Ramos (cell line): ENCODE measurements around the gene MAL.

ENCODE experiments used
- in situ Hi-C: fragments of 300-500 bp; cut with MboI; formaldehyde crosslinking; loops from one replicate; pipeline ENCODE4 v1.14.3; 2022; ENCODE audit warnings: low sequenced_read_pairs; ENCODE audit not compliant: unreplicated experiment

MAL gene

GRCh38 chr2:95044601-95045000, 19.1 kb downstream of the MAL start:
- in situ Hi-C loops, result no loop called here

- in situ Hi-C loops, result no loop called here
Measured at GRCh38 chr2:95046371-95047112, 21.0 kb downstream of the MAL start.

- in situ Hi-C loops, result no loop called here
Measured at GRCh38 chr2:95047629-95048510, 22.4 kb downstream of the MAL start.

- in situ Hi-C loops, result no loop called here
Measured at GRCh38 chr2:95048825-95049682, 23.5 kb downstream of the MAL start.

GRCh38 chr2:95049683-95049955, 24.1 kb downstream of the MAL start:
- in situ Hi-C loops, result no loop called here

GRCh38 chr2:95049961-95050360, 24.5 kb downstream of the MAL start:
- in situ Hi-C loops, result no loop called here

GRCh38 chr2:95050385-95051300, 25.1 kb downstream of the MAL start:
- in situ Hi-C loops, result no loop called here

- in situ Hi-C loops, result no loop called here
Measured at GRCh38 chr2:95051626-95052025, 26.1 kb downstream of the MAL start.

- in situ Hi-C loops, result no loop called here
Measured at GRCh38 chr2:95052307-95052706, 26.8 kb downstream of the MAL start.

GRCh38 chr2:95052804-95053479, 27.4 kb downstream of the MAL start:
- in situ Hi-C loops, result no loop called here

- in situ Hi-C loops, result no loop called here
Measured at GRCh38 chr2:95053543-95053942, 28.0 kb downstream of the MAL start.

- in situ Hi-C loops, result no loop called here
Measured at GRCh38 chr2:95054016-95054415, 28.5 kb downstream of the MAL start.

- in situ Hi-C loops, result no loop called here
Measured at GRCh38 chr2:95055262-95055661, 29.8 kb downstream of the MAL start.

- in situ Hi-C loops, result no loop called here
Measured at GRCh38 chr2:95056044-95056443, 30.5 kb downstream of the MAL start.

- in situ Hi-C loops, result no loop called here
Measured at GRCh38 chr2:95056461-95057459, 31.3 kb downstream of the MAL start.

- in situ Hi-C loops, result no loop called here
Measured at GRCh38 chr2:95057535-95058370, 32.2 kb downstream of the MAL start.

GRCh38 chr2:95058466-95058988, 33.0 kb downstream of the MAL start:
- in situ Hi-C loops, result no loop called here
